GM10266 (cell line): ENCODE data around the gene PARP1.

Experiments
- DNase-seq: peaks from one replicate; pipeline ENCODE4 v3.0.0; 2012; ENCODE audit errors: extremely low spot score
- CTCF ChIP-seq: IDR thresholded peaks from 2 replicates; pipeline ENCODE4 v1.5.1; 2012; ENCODE audit warnings: mild to moderate bottlenecking, low read depth; ENCODE audit not compliant: control insufficient read depth, insufficient read depth; ENCODE audit errors: missing control alignments

The PARP1 gene

GRCh38 chr1:226407497-226408284 is at the start of gene PARP1:
PARP1 (minus strand) TSS chr1:226408093; CDS start chr1:226407929, 164 bp downstream.
- peak; percentile 76 for TF ChIP-seq CTCF
- peak; percentile 98 for DNase-seq

GRCh38 chr1:226457307-226457712 is 49.4 kb upstream of the PARP1 start:
- no peak for DNase-seq
- no peak for TF ChIP-seq CTCF

- no peak for TF ChIP-seq CTCF
- no peak for DNase-seq
These were observed 48.0 kb upstream of the PARP1 start for GRCh38 chr1:226455843-226456242.

- DNase-seq, result no peak
- no peak for TF ChIP-seq CTCF
These were observed 46.5 kb upstream of the PARP1 start for GRCh38 chr1:226454349-226454748.

GRCh38 chr1:226453015-226453704 is 45.3 kb upstream of the PARP1 start:
- no peak for TF ChIP-seq CTCF
- no peak for DNase-seq

GRCh38 chr1:226450688-226451087 is 42.8 kb upstream of the PARP1 start:
- TF ChIP-seq CTCF, result no peak
- DNase-seq, result no peak

- no peak for TF ChIP-seq CTCF
- DNase-seq, result no peak
These were observed 41.9 kb upstream of the PARP1 start for GRCh38 chr1:226449823-226450222.
